ENCODE results near the gene CEP131.

CEP131 gene

DNA sequence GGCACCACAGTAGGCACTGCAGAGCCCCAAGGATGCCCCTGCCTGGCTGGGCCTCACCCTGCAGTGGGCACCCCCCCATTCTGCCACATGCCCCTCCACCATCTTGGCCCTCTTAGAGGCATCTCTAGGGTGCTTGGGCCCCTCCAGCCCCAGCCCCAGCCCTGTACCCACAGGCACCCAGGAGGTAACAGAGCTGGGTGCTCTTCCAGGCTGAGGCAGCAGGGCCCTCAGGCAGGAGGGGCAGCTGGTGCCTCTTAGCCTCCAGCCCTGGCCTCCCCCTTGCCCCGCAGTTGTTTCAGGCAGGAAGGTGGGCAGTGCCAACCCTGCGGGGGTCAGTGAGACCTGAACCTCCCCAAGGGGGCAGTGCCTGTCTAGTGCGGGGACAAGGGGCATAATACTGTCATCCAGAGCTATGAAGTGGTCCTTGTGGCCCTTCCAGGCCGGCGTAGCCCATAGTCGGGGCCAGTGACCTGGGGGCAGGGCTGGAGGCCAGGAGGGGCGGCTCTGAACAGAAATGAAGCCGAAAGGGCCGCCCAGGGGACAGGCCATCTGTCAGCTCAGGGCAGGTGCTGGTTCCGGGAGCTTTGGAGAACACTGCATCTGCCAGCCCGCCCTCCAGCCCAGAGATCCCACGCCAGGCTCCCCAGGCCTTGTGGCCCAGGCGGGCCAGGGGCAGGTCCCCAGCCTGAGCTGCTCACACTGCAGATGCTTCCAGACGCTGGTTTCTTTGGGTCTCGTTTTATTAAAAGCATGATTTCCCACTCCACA, 51.9 kb downstream of the CEP131 start:
- DNase-seq, result no peak

- no peak for DNase-seq
Measured at GRCh38 chr17:81169870-81170309, 52.9 kb downstream of the CEP131 start.

DNA sequence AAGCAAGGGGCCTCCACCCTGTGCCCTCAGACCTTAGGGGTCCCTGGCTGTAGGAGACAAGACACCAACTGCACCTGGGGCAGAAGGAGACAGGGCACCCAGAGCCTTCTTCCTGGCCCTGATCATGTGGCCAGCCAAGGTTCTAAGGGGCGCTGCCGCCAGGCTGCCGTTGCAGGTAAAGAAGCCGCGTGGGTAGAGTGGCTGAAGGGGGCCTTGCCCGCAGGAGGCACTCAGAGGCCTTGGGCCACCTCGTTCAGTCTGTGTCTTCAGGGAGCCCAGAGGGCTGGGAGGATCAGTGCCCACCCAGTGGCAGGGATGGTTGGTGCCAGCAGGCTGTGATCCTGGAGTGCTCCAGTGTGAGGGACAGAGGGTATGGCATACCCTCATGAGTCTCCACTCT, 55.1 kb downstream of the CEP131 start:
- DNase-seq, result no peak

DNA sequence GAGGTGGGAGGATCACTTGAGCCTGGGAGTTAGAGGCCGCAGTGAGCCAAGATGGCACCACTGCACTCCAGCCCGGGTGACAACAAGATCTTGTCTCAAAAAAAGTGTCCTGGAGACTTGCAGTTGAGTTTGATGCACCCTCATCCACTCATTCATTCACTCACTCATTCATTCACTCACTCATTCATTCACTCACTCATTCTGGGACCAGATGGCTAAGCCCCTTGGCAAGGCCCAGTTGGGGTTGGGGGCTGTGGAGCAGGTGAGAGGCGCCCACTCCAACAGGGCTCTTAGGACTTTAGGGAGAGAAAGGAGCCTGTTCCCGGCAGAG, 55.6 kb downstream of the CEP131 start:
- no peak for DNase-seq

- DNase-seq, result peak in 8 of 51 donors; percentile 19 to 51 (median 42)
Measured at GRCh38 chr17:81166033-81166492, 56.7 kb downstream of the CEP131 start, which contains the start of gene AATK. Gene AATK, minus strand, starts transcription at chr17:81166221. Its CDS starts 229 bp downstream, at chr17:81165992.

- peak in 29 of 51 donors; percentile 28 to 86 (median 60) for DNase-seq
Measured at GRCh38 chr17:81165246-81166032, 57.3 kb downstream of the CEP131 start, which contains the start of gene PVALEF. Gene PVALEF, plus strand, starts transcription at chr17:81165507. Its CDS starts 15,720 bp downstream, at chr17:81181227.

- peak in 45 of 51 donors; percentile 22 to 87 (median 64) for DNase-seq
Measured at GRCh38 chr17:81164371-81165245, 58.2 kb downstream of the CEP131 start.

GRCh38 chr17:81163703-81164370, 58.9 kb downstream of the CEP131 start:
- DNase-seq, result peak in 1 of 51 donors; percentile 15

GRCh38 chr17:81163051-81163695, 59.6 kb downstream of the CEP131 start:
- DNase-seq, result no peak

GRCh38 chr17:81162491-81162890, 60.3 kb downstream of the CEP131 start:
- DNase-seq, result no peak

DNA sequence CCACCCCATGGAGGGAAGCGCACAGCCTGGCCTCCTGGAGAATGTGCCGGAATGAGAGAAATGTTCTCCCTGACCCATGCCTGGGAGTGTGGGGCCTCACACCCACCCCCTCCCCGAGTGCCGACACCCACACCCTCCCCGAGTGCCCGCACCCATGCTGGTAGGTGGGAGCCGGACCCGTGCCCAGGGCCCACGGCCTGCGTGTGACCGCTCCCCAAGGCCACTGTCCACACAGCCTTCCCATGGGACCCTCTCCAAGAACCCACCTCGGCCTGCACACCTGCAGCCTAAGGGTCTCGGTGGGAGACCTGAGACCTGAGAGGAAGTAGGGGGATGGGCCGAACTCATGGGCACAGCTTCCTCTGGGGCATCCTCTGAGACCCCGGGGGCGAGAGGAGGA, 60.8 kb downstream of the CEP131 start:
- DNase-seq, result no peak

- DNase-seq, result no peak
Measured at GRCh38 chr17:81161536-81161935, 61.2 kb downstream of the CEP131 start.

DNA sequence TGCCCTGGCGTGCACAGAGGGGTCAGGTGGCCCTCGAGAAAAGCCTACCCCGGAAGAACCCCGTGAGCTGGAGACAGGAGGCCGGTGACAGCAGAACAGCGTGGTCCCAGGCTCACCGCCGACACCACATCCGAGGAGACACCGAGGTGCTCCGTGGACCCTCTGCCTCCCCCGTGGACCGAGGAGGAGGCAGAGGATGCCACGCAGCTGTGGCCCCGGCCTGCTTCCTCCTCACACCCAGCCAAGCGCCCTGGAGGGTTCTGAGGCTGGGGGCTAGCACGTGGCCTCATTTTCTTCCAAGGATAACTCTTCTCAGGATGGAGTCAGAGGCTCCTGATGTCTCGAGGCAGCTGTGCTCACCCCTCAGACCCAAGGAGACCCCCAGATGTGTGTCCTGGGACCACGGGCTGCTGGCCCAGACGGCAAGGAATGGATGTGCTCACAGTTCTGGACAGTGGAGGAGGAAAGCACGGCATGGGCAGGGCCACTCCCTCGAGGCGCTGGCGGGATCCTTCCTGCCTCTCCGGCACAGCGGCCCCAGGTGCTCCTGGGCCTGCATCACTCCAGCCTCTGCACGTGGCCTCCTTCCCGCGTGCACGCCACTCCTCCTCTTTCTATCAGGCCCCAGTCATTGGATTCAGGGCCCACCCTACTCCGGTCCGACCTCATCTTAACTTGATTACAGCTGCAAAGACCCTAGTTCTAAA, 61.9 kb downstream of the CEP131 start:
- DNase-seq, result no peak

DNA sequence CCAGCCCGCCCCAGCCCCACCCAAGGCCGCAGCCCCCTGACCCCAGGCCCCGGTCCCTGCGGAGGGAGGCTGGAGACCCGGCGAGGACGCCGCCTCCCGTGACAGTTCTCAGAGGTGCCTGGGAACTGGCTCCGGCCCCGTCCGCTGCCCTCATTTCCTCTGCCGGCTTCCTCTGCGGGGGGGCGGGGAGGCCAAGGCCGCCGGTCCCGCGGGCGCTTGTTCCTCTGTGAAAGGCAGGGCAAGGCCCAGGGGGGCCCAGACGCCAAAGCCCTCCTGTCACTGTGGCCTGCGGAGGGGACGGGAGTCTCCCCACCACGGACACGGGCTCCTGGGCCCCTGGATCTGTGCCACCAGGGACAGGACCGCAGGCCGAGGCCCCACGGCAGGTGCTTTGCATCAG, 62.5 kb downstream of the CEP131 start:
- peak in 26 of 51 donors; percentile 5 to 66 (median 34) for DNase-seq

GRCh38 chr17:81159611-81160265, 63.0 kb downstream of the CEP131 start:
- no peak for DNase-seq

- no peak for DNase-seq
Measured at GRCh38 chr17:81158688-81159590, 63.8 kb downstream of the CEP131 start.

DNA sequence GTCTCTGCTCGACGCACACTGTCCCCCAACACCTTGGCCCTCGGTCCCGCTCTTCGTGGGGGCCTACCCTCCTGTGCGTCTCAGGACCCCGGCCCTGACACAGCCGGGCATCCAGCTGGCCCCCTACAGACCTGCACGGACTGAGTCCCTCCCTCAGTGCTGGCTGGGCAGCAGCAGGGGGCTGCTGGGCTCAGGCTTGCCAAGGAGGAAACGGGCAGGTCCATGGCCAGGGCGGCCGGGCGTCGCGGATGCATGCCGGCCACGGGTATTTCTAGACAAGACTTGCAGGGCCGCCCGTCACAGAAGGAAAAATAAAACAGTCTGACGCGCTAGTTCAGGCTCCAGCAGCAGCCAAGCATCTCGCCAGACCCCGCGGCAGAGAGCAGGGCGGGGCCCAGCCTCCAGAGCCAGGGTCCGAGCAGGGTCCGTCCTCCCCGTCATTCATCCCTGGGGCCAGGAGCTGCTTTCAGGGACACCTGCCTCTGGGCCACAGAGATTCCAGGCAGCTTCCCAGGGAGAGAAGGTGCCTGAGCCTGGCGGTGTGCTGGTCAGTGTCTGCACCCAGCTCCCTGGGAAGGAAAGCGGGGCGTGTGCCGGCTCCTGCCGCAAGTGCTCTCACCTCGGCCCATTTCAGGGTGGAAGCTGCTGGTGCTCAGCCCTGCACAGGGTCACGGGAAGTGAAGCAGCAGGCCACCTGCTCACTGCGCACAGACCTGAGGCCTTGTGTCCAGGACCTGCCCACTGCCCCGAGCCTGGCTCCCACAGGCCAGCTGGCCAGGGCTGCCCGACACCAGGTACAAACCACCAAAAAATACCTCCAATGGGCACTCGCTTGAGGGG, 64.7 kb downstream of the CEP131 start:
- DNase-seq, result no peak
